Measurements from ENCODE around the gene UPF1.

UPF1 gene

GRCh38 chr19:18798384-18799352 lies 33.1 kb upstream of the UPF1 start:
- Histone ChIP-seq H3K9me2 (replicated peaks; ENCODE audit: insufficient read depth, low read length) (no peaks in the 10 kb centered on the region), H3K27ac (ENCODE audit: low read depth, low read length) (no peak overlapping the region), H3F3A (ENCODE audit: insufficient read depth) (no peaks in the 10 kb centered on the region), H3K36me3 (ENCODE audit: low read length) (no peaks in the 10 kb centered on the region), H3K9me3 (ENCODE audit: insufficient read depth, low read length) (no peaks in the 10 kb centered on the region), H3K9ac (ENCODE audit: low read length) (no peak overlapping the region), H2AFZ (ENCODE audit: low read depth, low read length, severe bottlenecking) (no peak overlapping the region), H3K79me2 (ENCODE audit: insufficient read depth, low read length) (no peaks in the 10 kb centered on the region), H3K4me3 (ENCODE audit: insufficient read depth, low read length, poor library complexity, severe bottlenecking) (no peak overlapping the region), H3K4me2 (ENCODE audit: low read depth, low read length, poor library complexity, severe bottlenecking) (no peak overlapping the region), H4K20me1 (ENCODE audit: low read depth, low read length) (no peaks in the 10 kb centered on the region), H3K27me3 (ENCODE audit: low read length) (no peaks in the 10 kb centered on the region)
- TF ChIP-seq EZH2phosphoT487 (conservative IDR thresholded peaks at IDR 0.05; ENCODE audit: low read length): no peak
- TF ChIP-seq, protein P1, sequence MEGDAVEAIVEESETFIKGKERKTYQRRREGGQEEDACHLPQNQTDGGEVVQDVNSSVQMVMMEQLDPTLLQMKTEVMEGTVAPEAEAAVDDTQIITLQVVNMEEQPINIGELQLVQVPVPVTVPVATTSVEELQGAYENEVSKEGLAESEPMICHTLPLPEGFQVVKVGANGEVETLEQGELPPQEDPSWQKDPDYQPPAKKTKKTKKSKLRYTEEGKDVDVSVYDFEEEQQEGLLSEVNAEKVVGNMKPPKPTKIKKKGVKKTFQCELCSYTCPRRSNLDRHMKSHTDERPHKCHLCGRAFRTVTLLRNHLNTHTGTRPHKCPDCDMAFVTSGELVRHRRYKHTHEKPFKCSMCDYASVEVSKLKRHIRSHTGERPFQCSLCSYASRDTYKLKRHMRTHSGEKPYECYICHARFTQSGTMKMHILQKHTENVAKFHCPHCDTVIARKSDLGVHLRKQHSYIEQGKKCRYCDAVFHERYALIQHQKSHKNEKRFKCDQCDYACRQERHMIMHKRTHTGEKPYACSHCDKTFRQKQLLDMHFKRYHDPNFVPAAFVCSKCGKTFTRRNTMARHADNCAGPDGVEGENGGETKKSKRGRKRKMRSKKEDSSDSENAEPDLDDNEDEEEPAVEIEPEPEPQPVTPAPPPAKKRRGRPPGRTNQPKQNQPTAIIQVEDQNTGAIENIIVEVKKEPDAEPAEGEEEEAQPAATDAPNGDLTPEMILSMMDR (IDR thresholded peaks at IDR 0.05; ENCODE audit: insufficient read depth, low read length, poor library complexity, severe bottlenecking): no peak

- H3K27ac ChIP-seq (ENCODE audit: low read depth, low read length): no peak overlapping the region
- H3K4me2 ChIP-seq (ENCODE audit: low read depth, low read length, poor library complexity, severe bottlenecking): no peak overlapping the region
- H3K4me3 ChIP-seq (ENCODE audit: insufficient read depth, low read length, poor library complexity, severe bottlenecking): no peak overlapping the region
- H4K20me1 ChIP-seq (ENCODE audit: low read depth, low read length): no peaks in the 10 kb centered on the region
- H3K79me2 ChIP-seq (ENCODE audit: insufficient read depth, low read length): no peaks in the 10 kb centered on the region
- TF ChIP-seq, protein P1 (IDR thresholded peaks at IDR 0.05; ENCODE audit: insufficient read depth, low read length, poor library complexity, severe bottlenecking): no peak
- no peak for TF ChIP-seq EZH2phosphoT487 (conservative IDR thresholded peaks at IDR 0.05; ENCODE audit: low read length)
- no peak overlapping the region for H2AFZ ChIP-seq (ENCODE audit: low read depth, low read length, severe bottlenecking)
- H3K36me3 ChIP-seq (ENCODE audit: low read length): no peaks in the 10 kb centered on the region
- H3K9ac ChIP-seq (ENCODE audit: low read length): no peak overlapping the region
- H3F3A ChIP-seq (ENCODE audit: insufficient read depth): no peaks in the 10 kb centered on the region
- no peaks in the 10 kb centered on the region for H3K27me3 ChIP-seq (ENCODE audit: low read length)
- H3K9me3 ChIP-seq (ENCODE audit: insufficient read depth, low read length): no peaks in the 10 kb centered on the region
- no peaks in the 10 kb centered on the region for H3K9me2 ChIP-seq (replicated peaks; ENCODE audit: insufficient read depth, low read length)
These were observed 32.3 kb upstream of the UPF1 start for GRCh38 chr19:18799389-18799970.

DNA sequence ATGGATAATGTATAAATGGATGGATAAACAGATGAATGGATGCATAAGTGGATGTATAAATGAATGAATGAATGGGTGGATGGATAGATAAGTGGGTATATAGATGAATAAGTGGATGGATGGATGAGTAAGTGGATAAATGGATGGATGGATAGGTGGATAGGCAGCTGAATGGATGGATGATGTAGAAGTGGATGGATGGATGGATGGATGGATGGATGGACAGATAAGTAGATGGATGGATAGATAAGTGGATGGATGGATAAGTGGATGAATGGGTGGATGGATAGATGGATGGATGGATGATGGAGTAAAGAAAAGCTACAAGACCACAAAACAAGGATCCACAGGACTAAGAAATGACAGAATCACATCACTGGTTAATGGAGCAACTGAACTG lies 31.7 kb upstream of the UPF1 start:
- no peak overlapping the region for H3K4me3 ChIP-seq (ENCODE audit: insufficient read depth, low read length, poor library complexity, severe bottlenecking)
- H2AFZ ChIP-seq (ENCODE audit: low read depth, low read length, severe bottlenecking): no peak overlapping the region
- no peaks in the 10 kb centered on the region for H3K36me3 ChIP-seq (ENCODE audit: low read length)
- no peaks in the 10 kb centered on the region for H3F3A ChIP-seq (ENCODE audit: insufficient read depth)
- H3K9me3 ChIP-seq (ENCODE audit: insufficient read depth, low read length): no peaks in the 10 kb centered on the region
- H3K79me2 ChIP-seq (ENCODE audit: insufficient read depth, low read length): no peaks in the 10 kb centered on the region
- H3K4me2 ChIP-seq (ENCODE audit: low read depth, low read length, poor library complexity, severe bottlenecking): no peak overlapping the region
- H4K20me1 ChIP-seq (ENCODE audit: low read depth, low read length): no peaks in the 10 kb centered on the region
- H3K27ac ChIP-seq (ENCODE audit: low read depth, low read length): no peak overlapping the region
- TF ChIP-seq, protein P1 (IDR thresholded peaks at IDR 0.05; ENCODE audit: insufficient read depth, low read length, poor library complexity, severe bottlenecking): no peak
- no peak for TF ChIP-seq EZH2phosphoT487 (conservative IDR thresholded peaks at IDR 0.05; ENCODE audit: low read length)
- H3K27me3 ChIP-seq (ENCODE audit: low read length): no peaks in the 10 kb centered on the region
- no peak overlapping the region for H3K9ac ChIP-seq (ENCODE audit: low read length)
- H3K9me2 ChIP-seq (replicated peaks; ENCODE audit: insufficient read depth, low read length): no peaks in the 10 kb centered on the region
